ENCODE data around the gene SESTD1. TPM values are rescaled to one million over a fixed set of nuclear protein-coding genes. Genes with fewer than 3 reads are reported as not detected.
"Not testable (repeated sequence)": the region's sequence is repeated elsewhere in the genome, so short reads cannot be mapped to it uniquely, and the experiment has no call there.

Gene SESTD1
- total and polyA plus RNA-seq, 11 donors = 2.9 to 48.7 (median 31.8) TPM

- 86 to 97% (median 91%) methylated on average over 2 of the region's 2 CpGs for WGBS, 4 donors
- H3K36me3 ChIP-seq = peaks cover 0 to 29% (median 14%) of the 10 kb centered on the region in 9 donors
- H3K27ac ChIP-seq = peak overlapping the region in 1 of 12 donors; percentile 64
- ATAC-seq = peak in 3 of 4 donors; percentile 17 to 49 (median 18)
- intact Hi-C loops (cut with DNase I) = no loop called here
- TF ChIP-seq, protein P1, sequence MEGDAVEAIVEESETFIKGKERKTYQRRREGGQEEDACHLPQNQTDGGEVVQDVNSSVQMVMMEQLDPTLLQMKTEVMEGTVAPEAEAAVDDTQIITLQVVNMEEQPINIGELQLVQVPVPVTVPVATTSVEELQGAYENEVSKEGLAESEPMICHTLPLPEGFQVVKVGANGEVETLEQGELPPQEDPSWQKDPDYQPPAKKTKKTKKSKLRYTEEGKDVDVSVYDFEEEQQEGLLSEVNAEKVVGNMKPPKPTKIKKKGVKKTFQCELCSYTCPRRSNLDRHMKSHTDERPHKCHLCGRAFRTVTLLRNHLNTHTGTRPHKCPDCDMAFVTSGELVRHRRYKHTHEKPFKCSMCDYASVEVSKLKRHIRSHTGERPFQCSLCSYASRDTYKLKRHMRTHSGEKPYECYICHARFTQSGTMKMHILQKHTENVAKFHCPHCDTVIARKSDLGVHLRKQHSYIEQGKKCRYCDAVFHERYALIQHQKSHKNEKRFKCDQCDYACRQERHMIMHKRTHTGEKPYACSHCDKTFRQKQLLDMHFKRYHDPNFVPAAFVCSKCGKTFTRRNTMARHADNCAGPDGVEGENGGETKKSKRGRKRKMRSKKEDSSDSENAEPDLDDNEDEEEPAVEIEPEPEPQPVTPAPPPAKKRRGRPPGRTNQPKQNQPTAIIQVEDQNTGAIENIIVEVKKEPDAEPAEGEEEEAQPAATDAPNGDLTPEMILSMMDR (IDR thresholded peaks at IDR 0.05) = no peak
- no peak for TF ChIP-seq POLR2A (IDR thresholded peaks at IDR 0.05)
- H3K27me3 ChIP-seq = no peaks in the 10 kb centered on the region
- H3K9me3 ChIP-seq = no peaks in the 10 kb centered on the region
- H3K4me1 ChIP-seq = peaks cover 0 to 20% (median 11%) of the 10 kb centered on the region in 12 donors
- H3K4me3 ChIP-seq = no peak overlapping the region
- no peak for DNase-seq
These were observed 159.9 kb downstream of the SESTD1 start for GRCh38 chr2:179104736-179105135.

DNA sequence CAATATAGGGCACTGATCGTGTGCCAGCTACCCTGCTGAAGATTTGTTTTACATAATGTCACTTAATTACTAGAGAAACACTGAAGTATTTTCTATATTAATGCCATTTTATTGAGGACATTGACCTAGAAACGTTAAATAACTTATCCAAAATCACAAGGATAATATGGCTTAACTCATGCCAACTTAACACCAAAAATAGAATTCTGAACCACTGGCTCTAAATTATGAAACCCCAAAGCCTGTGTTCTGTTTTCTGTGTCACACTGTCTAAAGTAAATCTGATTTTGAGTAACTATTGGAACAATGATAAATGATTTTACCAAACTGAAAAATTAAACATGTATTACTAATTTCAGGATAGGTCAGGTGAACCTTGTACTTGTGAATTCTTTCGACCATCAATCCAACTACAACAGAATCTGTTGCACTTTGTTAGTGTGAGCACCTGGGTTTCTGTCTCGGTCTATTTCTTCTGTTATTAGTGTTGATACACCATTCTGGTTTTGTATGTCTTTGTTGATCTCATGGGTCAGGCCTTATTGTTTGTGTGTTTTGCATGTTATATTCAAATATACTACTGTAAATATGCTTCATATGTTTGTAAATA is 166.4 kb downstream of the SESTD1 start:
- Histone ChIP-seq H3K4me3 (no peak overlapping the region), H3K27me3 (no peaks in the 10 kb centered on the region), H3K4me1 (no peaks in the 10 kb centered on the region), H3K27ac (no peak overlapping the region), H3K36me3 (no peaks in the 10 kb centered on the region), H3K9me3 (peaks cover 0 to 4% (median 0%) of the 10 kb centered on the region in 12 donors)
- ATAC-seq (no peak), DNase-seq (no peak)
- TF ChIP-seq POLR2A (IDR thresholded peaks at IDR 0.05) = no peak
- TF ChIP-seq, protein P1 (IDR thresholded peaks at IDR 0.05) = no peak
- intact Hi-C loops (cut with DNase I) = no loop called here
- WGBS, 4 donors = 82 to 84% (median 83%) methylated on average over 4 of the region's 4 CpGs

GRCh38 chr2:179097131-179097530 is 167.5 kb downstream of the SESTD1 start:
- intact Hi-C loops (cut with DNase I) = no loop called here
- DNase-seq (no peak), ATAC-seq (no peak)
- H3K27me3 ChIP-seq = no peaks in the 10 kb centered on the region
- no peaks in the 10 kb centered on the region for H3K4me1 ChIP-seq
- no peak overlapping the region for H3K27ac ChIP-seq
- 97 to 100% (median 100%) methylated on average over 1 of the region's 1 CpG for WGBS, 4 donors
- H3K9me3 ChIP-seq = peaks cover 0 to 6% (median 0%) of the 10 kb centered on the region in 12 donors
- no peaks in the 10 kb centered on the region for H3K36me3 ChIP-seq
- H3K4me3 ChIP-seq = no peak overlapping the region
- TF ChIP-seq POLR2A (IDR thresholded peaks at IDR 0.05) = no peak
- TF ChIP-seq, protein P1 (IDR thresholded peaks at IDR 0.05) = no peak

- intact Hi-C loops (cut with DNase I) = no loop called here
- peaks cover 0 to 6% (median 0%) of the 10 kb centered on the region in 12 donors for H3K9me3 ChIP-seq
- DNase-seq = no peak
- no peaks in the 10 kb centered on the region for H3K27me3 ChIP-seq
- ATAC-seq = no peak
- 77 to 88% (median 81%) methylated on average over 3 of the region's 3 CpGs for WGBS, 4 donors
- no peak overlapping the region for H3K27ac ChIP-seq
- no peaks in the 10 kb centered on the region for H3K4me1 ChIP-seq
- H3K4me3 ChIP-seq = no peak overlapping the region
- TF ChIP-seq POLR2A (IDR thresholded peaks at IDR 0.05) = no peak
- TF ChIP-seq, protein P1 (IDR thresholded peaks at IDR 0.05) = no peak
- H3K36me3 ChIP-seq = no peaks in the 10 kb centered on the region
These were observed 168.5 kb downstream of the SESTD1 start for GRCh38 chr2:179096090-179096489.

DNA sequence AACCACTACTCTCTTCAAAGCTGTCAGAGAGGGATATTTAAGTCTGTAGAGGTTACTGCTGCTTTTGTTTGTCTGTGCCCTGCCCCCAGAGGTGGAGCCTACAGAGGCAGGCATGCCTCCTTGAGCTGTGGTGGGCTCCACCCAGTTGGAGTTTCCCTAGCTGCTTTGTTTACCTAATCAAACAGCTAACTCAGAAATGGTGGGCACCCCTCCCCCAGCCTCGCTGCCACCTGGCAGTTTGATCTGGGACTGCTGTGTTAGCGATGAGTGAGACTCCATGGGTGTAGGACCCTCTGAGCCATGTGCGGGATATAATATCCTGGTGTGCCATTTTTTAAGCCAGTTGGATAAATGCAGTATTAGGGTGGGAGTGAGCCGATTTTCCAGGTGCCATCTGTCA is 171.7 kb downstream of the SESTD1 start:
- DNase-seq; H3K9me3 ChIP-seq; H3K4me3 ChIP-seq; H3K27ac ChIP-seq; H3K36me3 ChIP-seq; H3K4me1 ChIP-seq; H3K27me3 ChIP-seq; intact Hi-C loops (cut with DNase I); ATAC-seq: not testable (repeated sequence)
- WGBS, 4 donors = 76 to 97% (median 96%) methylated on average over 3 to 4 of the region's 4 CpGs

All from heart left ventricle (tissue), 16 donors.